Lung (tissue), 12 donors: Measurements from ENCODE around the gene DEPDC5. TPM values are rescaled to one million over a fixed set of nuclear protein-coding genes. Genes with fewer than 3 reads are reported as not detected.

Experiments used
- ATAC-seq: fragments of 200-7000 bp; cut with Tn5 transposase; one replicate; pipeline ENCODE4 v1.9.1; 2020; ENCODE audit warnings: moderate number of reproducible peaks; ENCODE audit not compliant: insufficient read depth, low FRiP score
- DNase-seq, 3 donors: peaks; one replicate each; pipeline ENCODE4 v3.0.0-alpha.2; 2013 to 2017
- H3K27ac ChIP-seq, 2 donors: one replicate each; pipeline ENCODE4 v1.5.1; 2013; ENCODE audit warnings: mild to moderate bottlenecking in 2 of 2, moderate library complexity in 2 of 2, control low read depth in 1 of 2, inconsistent platforms in 1 of 2, low read depth in 1 of 2, low read length in 1 of 2
- H3K27me3 ChIP-seq, 3 donors: one replicate each; pipeline ENCODE4 v1.5.1; 2013; ENCODE audit warnings: low read length in 2 of 3; ENCODE audit not compliant: control insufficient read depth in 3 of 3, insufficient read depth in 3 of 3
- H3K36me3 ChIP-seq, 4 donors: one replicate each; pipeline ENCODE4 v1.5.1; 2013; ENCODE audit warnings: low read length in 4 of 4, mild to moderate bottlenecking in 1 of 4, moderate library complexity in 1 of 4; ENCODE audit not compliant: control insufficient read depth in 4 of 4, insufficient read depth in 4 of 4
- H3K4me1 ChIP-seq, 5 donors: one replicate each; pipeline ENCODE4 v1.5.1; 2013; ENCODE audit warnings: low read length in 5 of 5, mild to moderate bottlenecking in 2 of 5, moderate library complexity in 1 of 5; ENCODE audit not compliant: control insufficient read depth in 5 of 5, insufficient read depth in 5 of 5
- H3K4me3 ChIP-seq: one replicate; pipeline ENCODE4 v1.5.1; 2013; ENCODE audit warnings: mild to moderate bottlenecking, control low read depth, moderate library complexity
- H3K9ac ChIP-seq, 2 donors: one replicate each; pipeline ENCODE4 v1.5.1; 2013; ENCODE audit warnings: low read length in 2 of 2, control low read depth in 1 of 2; ENCODE audit not compliant: insufficient read depth in 1 of 2
- H3K9me3 ChIP-seq, 4 donors: one replicate each; pipeline ENCODE4 v1.5.1; 2013; ENCODE audit warnings: low read length in 3 of 4, mild to moderate bottlenecking in 1 of 4, moderate library complexity in 1 of 4; ENCODE audit not compliant: control insufficient read depth in 4 of 4, insufficient read depth in 3 of 4
- WGBS, 2 donors: extraction: QIAGEN DNeasy Blood & Tissue Kit; methylation state at CpG; one replicate each; pipeline ENCODE4 v1.1.7; 2013; 5-methylcytosine and 5-hydroxymethylcytosine counted together
- polyA plus RNA-seq, 2 donors: library from polyadenylated mRNA; stranded (reverse); fragments of 200-250 nt; gene quantifications; one replicate each; pipeline ENCODE4 v1.2.1, GENCODE V29; 2013
- total RNA-seq, 2 donors: library from RNA; depleted of rRNA in 1 of 2; stranded (reverse); fragments of >200 nt in 1 of 2; gene quantifications; one replicate each; pipeline ENCODE4 v1.2.1, GENCODE V29; 2014 to 2021
- TF ChIP-seq, protein P1 (sequence below): IDR thresholded peaks from 2 replicates; pipeline ENCODE4 v1.5.1; 2012; ENCODE audit warnings: mild to moderate bottlenecking; ENCODE audit errors: control extremely low read depth, extremely low read depth
- donor health status: control.
- donor health status: control.
- donor health status: Bipolar disorder and iron deficiency.
- donor health status: healthy.
- donor health status: DM: yes; HTN: yes; CAD: no.

DEPDC5 gene
- total and polyA plus RNA-seq, 4 donors, result 6.6 to 29.0 (median 16.3) TPM

DNA sequence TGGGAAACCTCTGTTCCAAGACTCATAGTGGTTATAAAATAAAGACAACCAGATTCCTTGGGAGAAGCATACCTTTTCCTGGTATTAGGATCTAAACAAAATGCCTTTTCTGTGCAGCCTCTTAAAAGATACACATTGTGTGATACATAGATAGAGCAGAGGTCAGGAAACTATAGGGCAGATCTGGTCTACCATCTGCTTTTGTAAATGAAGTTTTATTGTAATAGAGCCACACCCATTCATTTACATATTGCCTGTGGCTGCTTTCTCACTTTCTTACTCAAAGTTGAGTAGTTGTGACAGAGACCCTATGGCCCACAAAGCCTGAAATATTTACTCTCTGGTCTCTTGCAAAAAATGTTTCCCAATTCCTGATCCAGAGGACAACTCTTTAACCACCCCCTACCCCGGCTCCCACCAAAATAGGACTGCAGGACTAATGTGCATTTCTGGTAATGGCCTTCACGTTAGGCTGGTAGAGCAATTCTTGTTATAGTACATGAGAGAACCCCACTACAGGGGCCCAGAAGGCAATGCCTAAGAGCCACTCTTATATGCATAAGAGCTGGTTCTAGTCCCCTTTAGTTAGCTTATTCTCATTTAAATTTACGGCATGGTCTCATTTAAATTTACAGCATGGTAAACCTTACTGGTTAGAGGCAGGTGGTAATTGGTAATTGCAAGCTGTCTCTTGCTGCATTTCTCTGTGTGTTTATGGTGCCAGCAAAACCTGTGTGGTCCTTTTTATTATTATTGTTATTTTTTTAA, 113.8 kb downstream of the DEPDC5 start:
- H3K9ac ChIP-seq, result no peak overlapping the region
- no peaks in the 10 kb centered on the region for H3K4me1 ChIP-seq
- no peak overlapping the region for H3K27ac ChIP-seq
- no peaks in the 10 kb centered on the region for H3K9me3 ChIP-seq
- DNase-seq, result no peak
- TF ChIP-seq, protein P1, sequence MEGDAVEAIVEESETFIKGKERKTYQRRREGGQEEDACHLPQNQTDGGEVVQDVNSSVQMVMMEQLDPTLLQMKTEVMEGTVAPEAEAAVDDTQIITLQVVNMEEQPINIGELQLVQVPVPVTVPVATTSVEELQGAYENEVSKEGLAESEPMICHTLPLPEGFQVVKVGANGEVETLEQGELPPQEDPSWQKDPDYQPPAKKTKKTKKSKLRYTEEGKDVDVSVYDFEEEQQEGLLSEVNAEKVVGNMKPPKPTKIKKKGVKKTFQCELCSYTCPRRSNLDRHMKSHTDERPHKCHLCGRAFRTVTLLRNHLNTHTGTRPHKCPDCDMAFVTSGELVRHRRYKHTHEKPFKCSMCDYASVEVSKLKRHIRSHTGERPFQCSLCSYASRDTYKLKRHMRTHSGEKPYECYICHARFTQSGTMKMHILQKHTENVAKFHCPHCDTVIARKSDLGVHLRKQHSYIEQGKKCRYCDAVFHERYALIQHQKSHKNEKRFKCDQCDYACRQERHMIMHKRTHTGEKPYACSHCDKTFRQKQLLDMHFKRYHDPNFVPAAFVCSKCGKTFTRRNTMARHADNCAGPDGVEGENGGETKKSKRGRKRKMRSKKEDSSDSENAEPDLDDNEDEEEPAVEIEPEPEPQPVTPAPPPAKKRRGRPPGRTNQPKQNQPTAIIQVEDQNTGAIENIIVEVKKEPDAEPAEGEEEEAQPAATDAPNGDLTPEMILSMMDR, result no peak
- peaks cover 11 to 21% (median 16%) of the 10 kb centered on the region in 4 donors for H3K36me3 ChIP-seq
- 80 to 88% methylated on average over 3 of the region's 3 CpGs for WGBS, 2 donors
- ATAC-seq, result no peak
- H3K27me3 ChIP-seq, result no peaks in the 10 kb centered on the region
- H3K4me3 ChIP-seq, result no peak overlapping the region

DNA sequence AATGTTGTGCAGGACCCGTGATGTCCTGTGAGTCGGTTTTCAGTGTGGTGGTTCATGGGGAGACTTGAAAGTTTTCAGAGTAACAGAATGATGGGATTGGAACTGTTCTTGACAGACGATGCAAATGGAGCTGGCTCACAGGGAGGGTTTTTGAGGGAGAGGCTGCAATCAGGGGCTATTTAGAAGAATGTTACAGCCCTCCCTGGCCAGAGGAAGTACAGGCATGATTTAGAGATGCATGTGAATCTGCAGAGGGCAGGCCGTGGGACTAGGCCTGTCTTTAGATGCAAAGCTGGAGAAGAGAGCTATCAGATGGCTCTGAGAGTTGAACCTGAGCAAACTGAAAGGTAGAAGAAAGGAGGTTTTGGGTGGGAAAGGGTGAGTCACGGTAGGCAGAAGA, 115.9 kb downstream of the DEPDC5 start:
- DNase-seq (no peak), ATAC-seq (no peak)
- Histone ChIP-seq H3K27me3 (no peaks in the 10 kb centered on the region), H3K27ac (no peak overlapping the region), H3K9ac (no peak overlapping the region), H3K36me3 (peaks cover 12 to 24% (median 18%) of the 10 kb centered on the region in 4 donors), H3K4me3 (no peak overlapping the region), H3K4me1 (no peaks in the 10 kb centered on the region), H3K9me3 (no peaks in the 10 kb centered on the region)
- TF ChIP-seq, protein P1, result no peak
- WGBS, 2 donors, result 91 to 95% methylated on average over 5 of the region's 5 CpGs

DNA sequence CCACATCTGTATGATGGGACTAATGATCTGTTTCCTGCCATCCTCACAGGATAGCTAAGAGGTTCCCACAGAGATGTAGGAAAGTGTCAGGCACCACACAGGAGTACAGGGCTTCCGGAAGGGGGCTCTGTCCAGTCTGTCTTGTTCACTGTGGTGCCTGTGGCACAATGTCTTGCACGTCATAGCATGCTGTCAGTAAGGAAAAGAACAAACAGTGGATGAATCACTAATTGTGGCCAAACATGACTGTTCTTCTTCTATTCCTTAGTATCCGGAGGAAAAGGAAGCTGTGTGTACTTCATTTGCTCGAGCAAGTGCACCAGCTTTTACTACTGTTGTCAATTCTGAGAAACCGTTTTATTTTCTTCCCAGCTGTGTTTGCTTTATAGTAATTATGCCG, 117.1 kb downstream of the DEPDC5 start:
- no peak for ATAC-seq
- no peak overlapping the region for H3K9ac ChIP-seq
- no peak overlapping the region for H3K4me3 ChIP-seq
- H3K4me1 ChIP-seq, result no peaks in the 10 kb centered on the region
- 69 to 73% methylated on average over 6 of the region's 6 CpGs for WGBS, 2 donors
- no peak for DNase-seq
- H3K27ac ChIP-seq, result peak overlapping the region in 1 of 2 donors; percentile 71
- H3K9me3 ChIP-seq, result no peaks in the 10 kb centered on the region
- TF ChIP-seq, protein P1, result no peak
- peaks cover 14 to 23% (median 18%) of the 10 kb centered on the region in 4 donors for H3K36me3 ChIP-seq
- H3K27me3 ChIP-seq, result no peaks in the 10 kb centered on the region
